Stimulated activated CD4-positive, alpha-beta T cell treated with anti-CD3 and anti-CD28 coated beads, Interleukin-15, amount 100 ng/mL, for 1 hour (primary cell): ENCODE data around the gene ATP8B3.

ENCODE experiments used
- DNase-seq, 2 donors: peaks; one replicate each; pipeline ENCODE4 v3.0.0-alpha.2; 2020; ENCODE audit warnings: low read depth in 1 of 2, low spot score in 1 of 2

The ATP8B3 gene

DNA sequence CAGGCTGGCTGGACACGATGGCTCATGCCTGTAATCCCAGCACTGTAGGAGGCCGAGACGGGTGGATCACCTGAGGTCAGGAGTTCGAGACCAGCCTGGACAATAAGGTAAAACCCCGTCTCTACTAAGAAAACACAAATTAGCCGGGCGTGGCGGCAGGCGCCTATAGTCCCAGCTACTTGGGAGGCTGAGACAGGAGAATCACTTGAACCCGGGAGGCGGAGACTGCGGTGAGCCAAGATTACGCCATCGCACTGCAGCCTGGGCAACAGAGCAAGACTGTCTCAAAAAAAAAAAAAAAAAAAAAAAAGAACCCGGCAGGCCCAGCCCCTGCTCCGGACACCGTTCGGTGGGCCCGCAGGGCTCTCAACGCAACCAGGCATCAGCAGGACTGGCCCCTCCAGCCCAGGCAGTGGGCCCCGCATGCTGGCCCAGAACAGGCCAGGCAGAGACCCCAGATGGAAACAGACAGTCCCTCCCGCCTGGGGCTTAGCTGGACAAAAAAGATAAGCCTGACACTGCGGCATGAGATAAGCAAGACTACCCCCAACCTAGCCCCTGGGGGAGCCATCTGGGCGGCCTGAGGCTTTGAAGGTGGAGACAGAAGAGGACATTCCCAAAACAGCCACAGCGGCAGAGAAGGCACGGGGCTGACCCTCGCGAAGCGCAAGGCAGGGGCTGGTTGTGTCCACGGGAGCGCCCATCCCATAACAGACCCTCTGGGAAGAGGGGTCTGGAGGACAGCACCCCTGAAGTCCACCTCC is 24.6 kb upstream of the ATP8B3 start:
- no peak for DNase-seq

DNA sequence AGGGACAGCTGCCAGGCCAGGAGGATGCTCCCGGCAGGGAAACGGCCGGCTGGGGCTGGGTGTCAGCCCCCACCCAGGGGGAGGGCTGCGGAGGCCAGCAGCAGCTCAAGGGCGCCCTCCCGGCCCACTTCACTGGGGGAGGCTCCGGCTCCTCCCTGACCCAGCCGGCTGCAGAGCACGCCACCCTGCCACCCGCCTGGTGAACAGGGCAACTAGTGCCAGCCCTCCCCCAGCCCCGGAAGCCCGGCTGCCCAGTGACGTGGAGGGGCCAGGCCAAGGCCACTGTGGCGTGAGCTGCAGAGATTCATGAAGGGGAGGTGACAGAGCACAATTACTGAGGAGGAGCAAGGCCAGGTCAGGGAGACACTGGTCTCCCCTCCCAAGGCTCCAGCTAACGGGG is 21.5 kb upstream of the ATP8B3 start:
- DNase-seq, result no peak

DNA sequence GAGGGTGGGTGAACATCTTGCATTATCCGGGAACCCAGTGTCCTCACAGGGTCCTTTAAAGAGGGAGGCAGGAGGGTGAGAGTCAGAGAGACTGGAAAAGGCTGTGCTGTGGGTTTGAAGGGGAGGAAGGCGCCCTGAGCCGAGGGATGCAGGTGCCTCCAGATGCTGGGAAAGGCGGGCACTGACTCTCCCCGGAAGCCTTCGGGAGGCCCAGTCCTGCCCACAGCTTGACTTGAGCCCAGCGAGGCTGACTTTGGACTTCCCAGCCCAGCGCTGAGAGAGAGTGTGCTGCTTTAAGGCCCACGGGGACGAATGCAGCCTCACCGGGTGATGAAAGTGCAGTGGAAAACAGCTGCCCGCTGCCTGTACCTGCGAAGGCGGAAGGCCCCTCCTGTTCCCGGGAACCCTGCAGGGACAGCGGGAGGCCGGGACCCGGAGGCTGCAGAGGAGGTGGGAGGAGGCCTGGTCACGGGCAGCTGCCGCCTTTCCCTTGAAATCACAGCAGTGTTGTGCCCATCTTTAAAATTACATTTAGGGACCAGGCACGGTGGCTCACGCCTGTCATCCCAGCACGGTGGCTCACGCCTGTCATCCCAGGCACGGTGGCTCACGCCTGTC is 20.1 kb upstream of the ATP8B3 start:
- no peak for DNase-seq

DNA sequence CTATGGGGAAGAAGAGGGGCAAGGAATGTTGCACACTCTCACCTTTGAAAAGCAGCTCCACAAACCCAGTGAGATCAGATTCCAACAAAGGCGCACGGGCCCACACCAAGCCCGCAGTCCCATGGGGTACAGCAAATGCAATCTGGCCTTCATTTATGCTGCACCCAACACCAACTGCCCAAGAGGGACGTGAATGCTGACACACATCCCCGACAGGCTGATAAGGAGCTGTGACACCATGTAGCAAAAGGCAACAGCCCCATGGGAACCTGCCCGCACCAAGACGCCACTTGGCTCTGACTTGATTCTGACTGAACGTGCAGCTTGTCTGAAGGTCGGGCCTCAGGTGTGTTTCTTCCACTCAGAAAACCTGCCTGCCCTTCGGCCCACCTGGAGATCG is 18.9 kb upstream of the ATP8B3 start:
- DNase-seq, result no peak

DNA sequence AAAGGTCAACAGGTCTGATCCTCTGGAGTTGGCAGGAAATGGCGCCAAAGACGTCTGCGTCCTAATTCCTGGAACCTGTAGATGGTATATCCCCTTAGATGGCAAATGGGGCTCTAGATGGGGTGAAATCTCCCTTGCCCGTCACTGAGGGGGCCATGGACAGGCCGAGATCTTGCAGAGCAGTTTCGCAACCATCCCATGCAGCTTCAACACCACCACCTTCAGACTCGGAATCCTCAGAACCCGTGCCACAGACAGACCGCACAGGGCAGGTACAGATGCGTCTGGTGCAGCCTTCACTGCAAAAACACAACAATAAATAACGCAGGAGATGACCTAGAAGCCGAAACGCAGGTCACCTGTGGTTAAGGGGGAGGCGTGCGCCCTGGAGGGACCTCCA is 18.5 kb upstream of the ATP8B3 start:
- DNase-seq, result no peak

DNA sequence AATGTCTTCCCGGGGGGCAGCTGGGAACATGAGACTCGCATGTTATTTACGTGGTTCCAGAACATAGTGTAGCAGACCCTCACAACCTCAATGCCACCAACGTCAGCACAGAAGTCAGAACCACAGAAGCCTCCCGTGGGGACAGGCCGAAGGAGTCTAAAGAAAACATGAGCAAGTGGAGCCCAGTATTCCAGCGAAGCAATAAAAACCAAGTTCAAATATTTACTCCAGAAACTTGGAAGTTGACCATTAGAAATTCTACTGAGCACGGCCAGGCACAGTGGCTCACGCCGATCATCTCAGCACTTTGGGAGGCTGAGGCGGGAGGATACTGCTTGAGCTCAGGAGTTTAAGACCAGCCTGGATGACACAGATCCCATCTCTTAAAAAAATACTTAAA is 17.9 kb upstream of the ATP8B3 start:
- DNase-seq, result no peak

DNA sequence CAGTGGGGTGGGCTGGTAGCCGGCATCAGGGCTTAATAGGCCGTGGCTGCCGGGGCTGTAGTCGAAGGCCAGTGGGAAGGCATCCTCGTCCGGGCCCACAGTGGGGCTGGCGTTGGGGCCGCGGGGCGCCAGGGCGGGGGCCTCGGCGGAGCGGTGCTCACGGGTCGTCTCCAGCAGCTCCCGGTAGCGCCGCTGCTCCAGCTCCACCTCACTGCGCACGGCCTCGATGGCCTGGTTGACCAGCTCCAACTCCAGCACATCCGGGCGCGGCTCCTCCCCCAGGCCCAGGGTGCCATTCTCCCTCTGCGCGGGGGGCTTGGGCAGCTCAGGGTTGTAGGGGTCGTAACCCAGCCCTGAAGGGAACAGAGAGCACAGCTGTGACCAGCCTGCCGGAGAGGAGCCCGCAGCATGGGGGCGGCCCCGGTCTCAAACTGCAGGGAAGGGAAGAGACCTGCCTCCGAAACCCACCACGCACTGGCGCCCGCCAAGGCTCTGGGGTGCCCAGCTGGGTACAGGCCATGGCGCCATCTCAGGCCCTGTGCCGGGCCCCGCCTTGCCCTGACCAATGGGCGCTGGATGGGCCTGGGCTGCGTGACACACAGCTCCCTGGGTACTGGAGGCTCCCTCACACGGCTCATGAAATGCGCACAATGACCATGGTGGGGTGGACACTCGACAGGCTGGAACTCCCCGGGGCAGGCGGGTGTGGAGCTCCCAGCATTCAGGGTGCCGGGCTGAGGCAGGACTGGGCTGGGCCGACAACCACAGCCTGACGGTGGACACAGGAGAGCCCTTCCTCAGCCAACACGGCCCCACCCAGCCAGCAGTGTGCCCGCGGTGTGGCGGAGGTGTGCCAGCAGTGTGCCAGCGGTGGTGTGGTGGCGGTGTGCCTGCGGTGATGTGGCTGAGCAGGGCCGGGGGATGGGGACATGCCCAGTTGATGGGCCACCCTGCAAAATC is 16.5 kb upstream of the ATP8B3 start:
- DNase-seq, result no peak

DNA sequence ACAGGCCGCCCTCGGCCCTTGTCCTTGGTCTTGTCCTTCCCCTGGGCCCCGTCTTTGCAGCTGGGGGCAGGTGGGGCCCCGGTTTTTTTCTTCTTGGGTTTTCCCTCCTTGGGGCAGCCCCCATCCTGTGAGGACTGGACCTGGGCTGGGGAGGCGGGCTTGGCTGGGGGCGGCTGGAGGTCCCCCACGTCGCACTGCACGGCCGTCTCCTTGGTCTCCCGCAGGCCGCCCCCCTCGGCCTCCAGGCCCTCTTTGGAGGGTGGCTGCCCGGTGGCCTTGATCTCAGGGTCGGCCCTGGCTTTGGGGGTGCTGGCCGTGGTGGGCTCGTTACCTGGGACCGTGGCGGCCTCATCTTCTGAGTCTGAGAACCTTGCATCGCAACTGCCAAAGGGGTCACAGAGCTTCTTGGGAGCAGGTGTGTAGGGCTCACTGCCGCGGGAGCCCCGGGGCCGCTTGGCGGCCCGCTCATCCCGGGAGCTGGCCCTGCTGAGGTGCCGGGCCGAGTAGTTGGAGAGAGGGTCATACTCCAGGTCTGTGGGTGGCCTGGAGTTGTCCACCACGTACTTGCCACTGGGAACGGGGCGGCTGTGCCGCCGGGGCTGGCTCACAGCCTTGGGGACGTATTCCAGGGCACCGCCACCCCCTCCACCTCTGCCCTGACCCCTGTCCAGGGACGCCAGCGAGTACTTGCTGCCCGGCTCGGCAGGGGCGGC is 15.6 kb upstream of the ATP8B3 start:
- no peak for DNase-seq

DNA sequence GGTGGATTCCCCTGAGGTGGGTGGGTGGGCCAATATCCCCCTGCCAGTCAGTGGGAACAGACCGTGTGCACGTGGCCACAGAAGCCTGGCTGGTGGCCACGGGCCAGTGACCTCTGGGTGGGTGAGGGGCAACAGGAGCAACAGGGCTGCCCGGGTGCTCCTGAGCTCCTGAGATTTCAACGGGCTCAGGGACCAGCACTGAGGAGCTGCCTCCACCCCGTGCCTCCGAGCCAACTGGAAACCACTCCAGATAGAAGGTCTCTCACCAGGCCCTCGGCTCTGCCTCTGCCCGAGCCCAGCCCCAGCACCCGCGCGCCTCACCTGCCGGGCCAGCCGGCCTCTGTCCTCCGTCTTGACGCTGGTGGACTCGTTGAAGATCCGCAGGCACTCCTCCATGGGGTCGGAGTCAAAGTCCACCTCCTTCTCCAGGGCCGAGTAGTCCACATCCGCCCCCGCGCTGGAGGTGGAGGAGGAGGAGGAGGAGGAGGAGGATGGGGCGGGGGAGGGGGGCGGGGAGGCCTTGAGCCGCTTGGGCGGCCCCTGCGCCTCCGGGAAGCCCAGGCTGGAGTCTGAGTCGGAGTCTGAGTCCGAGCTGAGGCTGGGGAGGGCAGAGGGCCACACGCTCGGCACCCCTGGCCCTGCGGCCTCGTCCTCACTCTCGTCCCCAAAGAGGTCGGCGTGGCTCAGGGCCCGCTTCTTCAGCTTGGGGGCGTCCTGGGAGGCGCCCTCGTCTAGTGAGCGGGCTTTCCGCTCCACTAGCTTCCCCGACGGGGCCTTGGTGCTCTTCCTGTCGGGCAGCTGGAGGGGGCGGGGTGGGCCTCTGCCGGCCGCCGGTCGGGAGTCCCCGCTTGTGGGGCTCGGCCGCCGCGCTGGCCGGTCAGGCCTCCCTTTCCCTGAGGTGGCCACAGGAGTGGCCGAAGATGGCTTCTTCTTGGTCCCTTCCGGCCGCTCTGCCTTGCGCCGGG is 14.8 kb upstream of the ATP8B3 start:
- no peak for DNase-seq

DNA sequence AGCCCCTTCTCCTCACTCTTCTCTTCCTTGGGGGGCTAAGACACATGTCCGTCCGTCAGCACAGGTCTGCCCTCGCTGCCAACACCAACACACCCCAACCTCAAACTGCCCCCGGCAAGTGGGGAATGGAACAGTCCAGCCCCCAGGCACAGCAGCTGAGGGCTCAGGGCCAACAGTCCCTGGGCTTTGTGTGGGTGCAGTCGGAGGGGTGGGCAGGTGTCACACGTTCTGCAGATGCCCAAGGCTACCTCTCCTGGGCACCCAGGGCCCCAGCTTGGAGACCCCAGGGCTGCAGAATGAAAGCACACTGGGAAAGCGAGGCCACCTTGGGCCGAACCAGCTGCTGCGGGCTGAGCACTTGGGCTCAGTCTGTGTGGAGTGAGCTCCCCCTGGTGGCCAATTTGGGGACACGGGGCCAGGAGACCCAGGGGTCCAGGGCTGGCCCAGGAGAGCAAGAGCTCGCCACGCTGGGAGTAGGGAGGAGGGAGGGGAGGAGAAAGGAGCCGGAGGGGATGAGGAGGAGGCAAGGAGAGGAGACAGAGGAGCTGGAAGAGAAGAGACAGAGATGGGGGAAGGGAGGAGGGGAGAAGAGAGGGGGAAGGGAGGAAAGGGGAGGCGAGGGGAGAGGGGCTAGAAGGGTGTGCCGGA is 14.0 kb upstream of the ATP8B3 start:
- peak; percentile 54 to 67 for DNase-seq

DNA sequence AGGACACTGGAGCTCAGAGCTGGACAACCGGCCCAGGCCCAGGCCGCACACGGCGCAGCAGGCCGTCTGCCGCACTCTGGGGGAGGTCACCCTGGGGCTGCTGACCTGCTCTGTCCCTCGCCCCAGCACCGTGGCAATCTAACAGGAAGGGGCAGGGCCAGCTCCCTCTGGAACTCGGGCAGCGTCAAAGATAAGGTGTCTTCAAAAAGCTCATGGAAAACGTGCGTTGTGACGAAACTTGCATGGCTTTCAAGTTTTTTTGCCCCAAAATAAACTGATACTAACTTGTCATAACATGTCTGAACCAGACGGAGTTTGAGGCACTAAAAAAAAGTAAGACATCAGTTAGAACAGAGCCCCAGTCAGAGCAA is 12.2 kb upstream of the ATP8B3 start:
- no peak for DNase-seq

DNA sequence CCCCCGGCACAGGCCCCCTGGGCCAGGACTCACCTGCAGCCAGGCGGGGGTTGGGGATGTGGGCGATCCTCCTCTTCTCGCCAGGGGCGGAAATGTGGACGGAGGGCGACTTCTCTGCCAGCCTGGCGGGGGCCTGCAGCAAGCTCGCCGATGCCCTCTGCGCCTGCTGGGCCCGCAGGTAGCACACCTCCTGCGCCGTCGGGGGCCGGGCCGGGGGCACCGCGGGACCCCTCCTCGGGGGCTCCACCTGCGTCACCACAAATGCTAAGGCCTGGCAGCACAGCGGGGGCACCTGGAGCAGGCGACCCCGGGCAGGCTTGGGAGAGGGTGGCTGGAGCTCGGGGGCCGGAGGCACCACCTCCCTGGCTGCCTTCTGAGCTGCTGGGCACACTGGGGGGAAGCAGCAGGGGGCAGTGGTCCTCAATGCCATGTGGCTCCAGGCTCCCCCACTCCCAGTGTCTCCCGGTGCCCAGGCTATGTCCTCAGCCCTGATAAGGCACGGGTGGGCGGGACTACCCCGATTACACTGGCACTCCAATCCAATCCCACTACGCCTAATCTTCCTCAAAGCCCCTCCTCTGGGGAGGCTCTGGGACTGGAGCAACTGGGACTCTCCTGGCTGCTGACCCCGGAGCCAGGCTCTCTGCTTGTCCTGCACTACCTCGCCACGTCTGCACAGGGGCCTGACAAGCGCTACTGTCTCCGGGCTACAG is 11.6 kb upstream of the ATP8B3 start:
- no peak for DNase-seq

DNA sequence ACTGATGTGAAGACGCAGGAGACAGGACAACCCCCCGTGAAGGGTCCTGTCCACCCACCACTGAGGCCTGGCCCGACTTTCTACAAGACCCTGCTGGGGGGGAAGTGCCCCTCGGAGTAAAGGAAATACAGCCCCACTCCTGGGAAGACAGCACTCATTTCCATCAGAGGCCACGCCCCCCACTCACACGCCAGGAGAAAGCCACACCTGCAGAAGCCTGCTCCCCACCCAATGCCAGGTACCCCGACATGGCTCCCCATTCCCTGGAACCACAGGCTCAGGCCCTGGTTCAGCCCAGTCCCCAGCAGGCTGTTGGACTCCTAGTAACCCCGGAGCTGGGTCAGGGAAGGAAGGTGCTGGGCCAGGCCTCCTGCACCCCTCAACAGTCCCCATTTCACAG is 10.9 kb upstream of the ATP8B3 start:
- DNase-seq, result no peak

DNA sequence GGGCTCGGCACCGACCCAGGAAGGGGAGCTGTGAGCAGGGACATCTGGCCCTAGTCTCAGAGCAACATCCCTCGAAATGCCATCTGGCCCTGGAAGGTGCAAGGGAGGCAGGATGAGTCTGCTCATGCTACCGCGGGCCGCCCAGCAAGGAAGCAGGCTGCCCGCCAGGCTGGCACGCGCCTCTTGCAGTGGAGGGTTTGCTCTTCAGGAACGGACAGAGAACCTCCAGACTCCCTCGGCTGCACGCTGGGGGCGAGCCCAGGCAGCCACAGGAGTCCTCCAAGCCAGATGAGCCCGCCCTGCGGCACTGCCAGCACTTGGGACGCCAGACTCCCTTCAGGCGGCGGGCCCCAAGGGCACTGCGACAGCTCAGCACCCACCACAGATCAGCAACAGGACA is 10.1 kb upstream of the ATP8B3 start:
- DNase-seq, result no peak

DNA sequence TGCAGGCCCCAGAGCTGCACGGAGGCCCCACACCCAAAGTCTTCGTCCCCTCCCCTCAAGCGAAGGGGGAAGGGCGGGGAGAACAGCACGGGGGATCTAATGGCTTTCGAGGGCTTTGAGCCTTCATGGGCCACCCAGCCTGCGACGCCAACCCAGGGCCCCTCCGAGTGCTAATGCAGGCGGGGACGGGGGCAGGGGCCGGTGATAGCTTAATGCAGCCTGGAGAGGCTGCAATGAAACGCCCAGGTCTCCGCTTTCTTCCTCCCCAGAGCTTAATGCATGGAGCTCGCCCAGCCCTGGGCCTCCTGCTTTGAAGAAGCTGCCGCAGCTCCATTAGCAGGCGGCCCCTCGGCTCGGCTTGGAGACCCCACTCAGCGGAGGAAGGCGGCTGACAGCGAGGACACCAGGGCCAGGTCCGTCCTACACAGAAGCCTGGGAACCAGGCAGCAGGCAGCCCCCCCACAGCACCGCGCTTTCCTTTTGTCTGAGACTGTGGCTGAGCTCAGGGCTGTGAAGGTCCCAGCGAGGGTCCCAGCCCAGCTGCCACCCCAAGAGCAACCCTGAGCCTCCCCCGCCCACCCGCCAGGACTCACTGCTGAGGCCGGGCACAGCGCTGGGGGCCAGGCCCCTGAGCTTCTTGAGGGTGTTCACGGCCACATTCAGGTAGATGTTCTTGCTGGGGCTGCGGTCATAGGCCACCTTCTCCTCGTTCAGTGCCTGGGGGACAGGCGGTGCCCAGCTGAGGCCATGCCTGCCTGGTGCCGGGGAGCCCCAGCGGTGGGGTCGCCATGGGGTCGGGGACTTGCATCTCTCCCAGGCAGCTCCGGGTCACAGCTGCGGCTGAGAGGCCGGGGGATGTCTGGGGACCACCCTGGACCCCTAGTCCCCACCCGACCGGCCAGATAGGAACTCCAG is 7.5 kb upstream of the ATP8B3 start:
- DNase-seq, result no peak

DNA sequence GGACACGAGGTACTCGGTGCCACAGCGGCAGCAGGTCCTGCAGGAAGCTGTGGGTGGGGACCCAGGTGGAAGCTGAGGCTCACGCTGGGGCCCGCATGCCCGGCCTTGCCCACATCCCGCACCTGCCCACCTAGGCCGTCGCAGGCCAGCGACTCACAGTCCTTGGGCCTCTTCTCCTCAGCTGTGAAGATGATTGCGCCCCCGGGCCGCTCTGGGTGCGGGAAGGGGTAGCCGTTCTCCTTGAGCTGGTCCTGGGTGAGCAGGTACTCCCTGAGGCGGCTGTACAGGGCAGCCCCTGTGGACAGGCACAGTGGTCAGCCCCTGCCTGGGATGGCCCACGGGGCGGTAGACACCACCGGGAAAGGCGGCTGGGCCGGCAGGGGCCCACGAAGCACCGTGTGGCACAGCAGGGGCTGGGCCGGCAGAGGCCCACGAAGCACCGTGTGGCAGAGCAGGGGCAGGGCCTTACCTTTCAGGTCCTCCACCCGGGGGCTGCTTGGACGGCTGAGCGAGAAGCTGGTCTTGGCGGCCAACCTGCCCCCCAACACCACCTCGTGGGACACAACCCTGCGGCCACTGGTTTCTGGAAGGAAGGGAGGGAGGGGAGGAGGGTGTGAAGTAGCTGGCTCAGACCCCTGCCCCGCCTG is 6.6 kb upstream of the ATP8B3 start:
- DNase-seq, result no peak

DNA sequence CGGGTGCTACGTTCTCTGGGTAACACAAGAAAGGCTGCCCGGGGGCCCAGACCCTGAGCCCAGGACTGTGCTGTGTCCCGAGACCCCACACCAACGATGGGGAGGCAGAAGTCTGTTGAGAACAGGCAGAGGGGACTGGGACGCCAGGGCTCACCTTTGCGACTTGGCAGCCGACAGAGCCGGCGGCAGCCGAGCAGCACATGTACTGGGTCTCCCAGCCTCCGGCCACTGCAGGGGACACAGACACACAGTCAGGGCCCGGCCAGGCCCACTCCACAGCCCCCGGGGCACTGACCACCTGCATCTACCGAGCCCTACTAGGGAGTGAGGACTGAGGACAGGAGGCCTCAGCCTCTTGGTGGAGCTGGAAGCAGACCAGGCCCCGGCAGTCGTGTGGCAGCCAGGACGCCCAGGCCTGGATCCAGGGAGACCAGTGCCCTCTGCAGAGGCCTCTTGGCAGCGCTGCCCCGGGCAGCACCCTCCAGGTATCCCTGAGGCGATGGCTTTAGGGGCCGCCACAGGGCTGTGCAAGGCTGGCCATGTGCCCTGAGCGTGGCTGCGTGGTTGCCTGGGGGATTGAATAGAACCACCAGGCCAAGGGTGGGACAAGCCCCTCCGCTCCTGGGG is 5.6 kb upstream of the ATP8B3 start:
- DNase-seq, result no peak
